SKM-1 (cell line): ENCODE measurements around the gene CBFA2T3.

Experiments
- DNase-seq: peaks from one replicate; lab custom pipeline; 2025; ENCODE audit not compliant: unreplicated experiment; lab: John Stamatoyannopoulos, UW

CBFA2T3 gene

GRCh38 chr16:88911946-88912310, 65.1 kb downstream of the CBFA2T3 start:
- no peak for DNase-seq

GRCh38 chr16:88911136-88911945, 65.7 kb downstream of the CBFA2T3 start:
- DNase-seq, result no peak

GRCh38 chr16:88910284-88911135, 66.5 kb downstream of the CBFA2T3 start:
- DNase-seq, result no peak

- DNase-seq, result no peak
These were observed 67.4 kb downstream of the CBFA2T3 start for GRCh38 chr16:88909431-88910210.

GRCh38 chr16:88908307-88908706, 68.7 kb downstream of the CBFA2T3 start:
- no peak for DNase-seq

- DNase-seq, result no peak
These were observed 69.2 kb downstream of the CBFA2T3 start for GRCh38 chr16:88907768-88908167.

GRCh38 chr16:88906535-88907105, 70.4 kb downstream of the CBFA2T3 start:
- DNase-seq, result no peak

GRCh38 chr16:88906020-88906419, 71.0 kb downstream of the CBFA2T3 start:
- no peak for DNase-seq

- no peak for DNase-seq
These were observed 71.4 kb downstream of the CBFA2T3 start for GRCh38 chr16:88905563-88905962.

- DNase-seq, result no peak
These were observed 72.2 kb downstream of the CBFA2T3 start for GRCh38 chr16:88904676-88905365.

GRCh38 chr16:88903267-88903666, 73.7 kb downstream of the CBFA2T3 start:
- no peak for DNase-seq

- no peak for DNase-seq
These were observed 74.3 kb downstream of the CBFA2T3 start for GRCh38 chr16:88902744-88903143.

- DNase-seq, result no peak
These were observed 75.2 kb downstream of the CBFA2T3 start for GRCh38 chr16:88901718-88902337.

GRCh38 chr16:88900662-88901052, 76.3 kb downstream of the CBFA2T3 start:
- no peak for DNase-seq

- no peak for DNase-seq
These were observed 76.9 kb downstream of the CBFA2T3 start for GRCh38 chr16:88899901-88900661.

GRCh38 chr16:88897696-88898425, 79.1 kb downstream of the CBFA2T3 start:
- no peak for DNase-seq

GRCh38 chr16:88896238-88897070, 80.6 kb downstream of the CBFA2T3 start:
- no peak for DNase-seq

- DNase-seq, result no peak
These were observed 81.7 kb downstream of the CBFA2T3 start for GRCh38 chr16:88895335-88895734.
